Ramos (cell line): Measurements from ENCODE around the gene SGCD.

Source experiments
- in situ Hi-C: fragments of 300-500 bp; cut with MboI; formaldehyde crosslinking; loops from one replicate; pipeline ENCODE4 v1.14.3; 2022; ENCODE audit warnings: low sequenced_read_pairs; ENCODE audit not compliant: unreplicated experiment

SGCD gene

DNA sequence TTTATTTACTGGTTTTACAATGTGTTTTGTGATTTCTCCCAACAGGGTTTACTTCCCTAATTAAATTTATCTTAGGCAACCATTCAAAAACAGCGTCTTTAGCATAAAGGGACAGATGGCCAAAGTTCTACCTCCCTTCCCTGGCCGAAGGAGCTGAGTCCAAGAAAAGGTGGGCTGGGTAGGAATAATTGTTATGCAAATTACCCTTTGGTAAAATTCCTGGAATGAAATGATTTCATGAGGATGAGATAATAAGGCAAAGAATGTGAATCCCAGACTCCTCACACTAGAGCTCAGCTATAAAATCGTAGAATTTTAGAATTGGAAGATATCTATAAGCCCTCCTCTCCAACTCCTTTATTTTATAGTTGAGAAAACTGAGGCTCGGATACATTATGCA, 119.6 kb downstream of the SGCD start:
- in situ Hi-C loops, result no loop called here

DNA sequence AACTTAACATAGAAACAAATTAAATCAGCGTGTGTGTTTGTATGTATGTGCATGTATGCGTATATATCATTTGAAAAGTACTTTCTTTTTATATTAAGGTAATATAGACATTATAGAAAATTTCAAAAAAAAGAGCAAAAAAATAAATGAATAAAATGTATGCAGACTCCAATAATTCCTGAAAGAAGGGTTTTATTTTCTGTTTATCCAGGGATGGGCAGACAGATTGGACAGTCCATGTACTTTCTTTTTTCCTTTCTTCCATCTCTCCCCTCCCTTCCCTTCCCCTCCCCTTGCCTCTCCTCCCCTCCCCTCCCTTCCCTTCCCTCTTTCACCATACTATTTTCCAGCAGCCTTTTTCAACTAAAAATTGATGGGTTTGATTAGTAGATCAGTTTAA, 123.8 kb downstream of the SGCD start:
- in situ Hi-C loops, result no loop called here

DNA sequence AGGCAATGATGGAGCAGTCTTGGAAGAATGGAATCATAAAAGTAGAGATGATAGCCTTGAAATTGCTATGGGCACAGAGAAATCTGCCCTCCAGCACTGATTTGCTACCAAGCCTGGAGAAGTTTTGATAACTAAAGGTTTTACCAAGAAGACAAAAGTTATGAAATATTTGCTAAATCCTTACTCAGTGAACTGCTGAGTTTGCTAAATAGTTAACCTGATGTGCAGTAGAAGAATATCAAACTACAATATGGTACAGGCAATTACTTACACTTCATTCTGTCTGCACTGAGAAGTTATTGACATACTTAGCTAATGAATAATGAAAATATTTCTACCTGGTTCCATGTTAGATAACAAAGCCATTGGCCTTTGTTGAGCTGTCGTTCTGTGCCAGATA, 124.5 kb downstream of the SGCD start:
- in situ Hi-C loops, result no loop called here

DNA sequence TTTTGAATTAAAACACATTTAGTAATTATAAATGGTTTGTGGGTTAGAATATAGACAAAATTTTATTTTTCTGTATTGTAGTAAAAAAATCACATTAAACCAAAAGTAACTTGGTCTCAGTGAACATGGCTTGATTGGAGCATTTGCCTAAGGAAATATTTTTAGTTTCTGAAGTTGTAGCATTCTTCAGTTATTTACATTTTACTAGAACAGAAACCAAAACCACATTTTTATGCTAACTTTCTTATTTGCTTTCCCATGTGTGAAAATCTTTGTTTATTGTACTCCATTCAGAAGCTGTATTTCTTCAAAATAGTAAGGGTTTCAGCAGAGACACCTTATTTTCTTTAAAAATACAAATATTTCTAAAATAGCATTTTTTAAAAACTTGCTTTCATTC, 129.9 kb downstream of the SGCD start:
- in situ Hi-C loops, result no loop called here

DNA sequence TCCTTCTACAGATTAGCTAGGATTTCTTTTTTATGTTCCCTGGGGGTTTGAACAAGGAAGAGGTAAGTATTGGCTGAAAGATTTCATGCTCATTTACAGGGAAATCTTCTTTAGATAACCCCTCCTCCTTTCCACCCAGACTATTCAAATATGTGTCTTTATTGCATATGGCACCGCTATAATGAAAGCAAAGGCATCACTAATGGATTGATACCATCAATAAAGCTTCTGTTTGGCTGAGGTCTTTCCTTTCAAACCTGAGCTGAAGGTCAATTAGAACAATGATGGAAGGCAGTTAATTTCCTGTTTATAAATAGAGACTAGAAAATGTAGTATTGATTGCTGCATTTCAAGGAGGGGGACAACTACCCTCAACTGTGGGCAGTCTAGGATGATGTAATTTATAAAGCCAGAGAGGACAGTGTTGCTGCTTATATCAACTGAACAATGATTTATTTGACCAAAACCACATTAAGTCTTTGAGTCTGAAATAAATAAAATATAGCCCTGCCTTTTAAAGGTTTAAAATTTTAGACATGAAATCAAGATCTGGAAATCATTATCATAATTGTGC, 132.9 kb downstream of the SGCD start:
- in situ Hi-C loops, result no loop called here

- in situ Hi-C loops, result no loop called here
These were observed 133.5 kb downstream of the SGCD start for GRCh38 chr5:156460471-156460870.

- in situ Hi-C loops, result no loop called here
These were observed 139.9 kb downstream of the SGCD start for GRCh38 chr5:156466871-156467270.

GRCh38 chr5:156469636-156470035, 142.7 kb downstream of the SGCD start:
- in situ Hi-C loops, result no loop called here

DNA sequence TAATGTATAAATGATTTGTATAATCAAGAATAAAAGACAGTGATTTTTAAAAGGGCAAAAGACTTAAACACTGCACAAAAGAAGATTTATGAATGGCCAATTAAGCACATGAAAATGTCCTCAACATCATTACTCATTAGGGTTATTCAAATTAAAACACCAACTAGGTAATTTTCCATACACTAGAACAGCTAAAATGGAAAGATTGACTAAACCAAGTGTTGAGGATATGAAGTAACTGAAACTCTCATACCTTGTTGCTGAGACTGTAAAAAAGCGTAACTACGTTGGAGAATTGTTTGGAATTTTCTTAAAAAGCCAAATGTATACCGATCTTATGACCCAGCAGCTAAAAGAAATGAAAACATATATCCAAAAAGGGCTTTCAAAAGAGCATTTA, 144.9 kb downstream of the SGCD start:
- in situ Hi-C loops, result no loop called here

DNA sequence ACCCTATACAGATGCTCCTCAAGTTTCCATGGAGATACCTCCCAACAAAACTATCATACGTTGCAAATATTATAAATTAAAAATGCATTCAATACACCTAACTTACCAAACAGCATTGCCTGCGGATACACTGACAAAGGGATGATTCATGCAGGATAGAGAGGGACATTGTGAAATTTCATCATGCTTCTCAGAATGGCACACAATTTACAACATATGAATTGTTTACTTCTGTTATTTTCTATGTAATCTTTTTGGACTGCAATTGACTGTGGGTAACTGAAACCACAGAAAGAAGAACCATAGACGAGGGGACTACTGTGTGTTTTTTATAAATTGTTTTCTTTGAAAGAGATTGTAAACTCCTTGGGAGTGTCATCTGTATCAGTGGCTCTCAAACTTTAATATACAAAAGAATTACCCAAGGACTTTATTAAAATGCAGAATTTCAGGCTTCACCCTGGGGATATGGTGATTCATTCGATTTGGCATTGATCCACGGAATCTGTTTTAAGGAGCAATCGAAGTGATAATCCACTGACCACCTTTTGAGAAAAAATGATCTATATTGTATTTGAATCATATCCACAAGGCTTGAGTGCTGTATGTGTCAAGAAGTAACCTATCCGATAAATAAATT, 146.4 kb downstream of the SGCD start:
- in situ Hi-C loops, result no loop called here

GRCh38 chr5:156474251-156474650, 147.3 kb downstream of the SGCD start:
- in situ Hi-C loops, result no loop called here

DNA sequence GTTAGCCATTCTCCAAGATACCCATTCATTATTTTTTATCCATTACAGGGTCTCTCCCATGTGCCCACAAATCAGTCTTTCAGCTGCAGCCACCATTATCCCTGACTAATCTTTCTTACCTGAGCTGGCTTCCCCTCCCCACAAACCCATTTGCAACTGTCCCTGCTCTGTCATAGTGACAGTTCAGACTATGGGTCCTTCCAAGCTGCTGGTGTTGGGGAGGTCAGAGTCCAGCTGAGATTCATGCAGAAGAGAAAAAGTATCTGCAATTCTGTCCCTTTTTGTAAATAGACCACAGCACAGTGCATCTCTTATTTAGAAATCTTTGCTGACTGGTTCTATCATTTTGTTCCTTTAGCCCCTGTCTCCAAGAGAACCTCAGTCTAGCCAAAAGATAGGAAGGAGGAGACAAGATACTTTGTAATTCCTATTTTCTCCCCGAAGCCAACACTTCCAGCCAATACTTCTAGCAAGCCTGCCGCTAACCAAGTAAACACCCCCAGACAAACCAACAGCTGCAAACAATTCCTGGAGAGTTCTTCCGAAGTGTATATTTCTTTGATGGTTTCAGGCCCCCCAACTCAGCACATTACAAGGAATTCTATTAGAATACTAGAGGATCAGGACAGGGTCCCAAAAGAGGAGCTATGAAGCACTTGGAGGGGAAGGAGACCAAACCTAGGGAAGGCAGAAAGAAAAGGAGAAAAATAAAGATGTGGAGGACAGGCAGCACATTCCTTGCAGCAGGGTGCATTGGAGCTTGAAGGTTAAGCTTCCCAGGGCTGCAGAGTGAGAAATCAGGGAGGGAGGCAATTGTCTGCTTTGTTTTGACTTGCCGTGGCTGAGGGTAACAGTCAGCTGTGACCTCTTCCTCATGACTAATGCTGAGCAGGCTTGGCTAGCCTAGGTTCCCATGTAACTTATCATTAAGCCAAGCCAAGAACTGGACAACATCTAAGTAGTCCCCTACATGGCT, 148.5 kb downstream of the SGCD start:
- in situ Hi-C loops, result no loop called here

DNA sequence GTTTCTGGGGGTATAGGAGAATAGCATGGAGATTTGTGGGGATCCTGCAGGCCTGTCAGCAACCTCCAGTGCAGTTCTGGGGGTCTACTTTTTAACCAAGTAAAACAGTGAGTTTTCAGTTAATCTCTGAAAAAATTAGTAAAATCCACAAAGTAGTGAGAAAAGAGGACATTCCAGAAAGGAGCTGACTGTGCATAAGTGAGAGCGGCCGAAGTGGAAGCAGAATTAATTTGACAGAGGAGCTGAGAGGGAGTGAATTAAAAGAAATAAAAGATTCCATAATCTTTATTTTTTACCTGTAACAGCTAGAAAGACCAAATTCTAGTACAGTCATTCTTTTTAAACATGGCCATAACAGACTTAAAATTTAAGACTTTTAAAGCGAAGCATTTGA, 149.2 kb downstream of the SGCD start:
- in situ Hi-C loops, result no loop called here

DNA sequence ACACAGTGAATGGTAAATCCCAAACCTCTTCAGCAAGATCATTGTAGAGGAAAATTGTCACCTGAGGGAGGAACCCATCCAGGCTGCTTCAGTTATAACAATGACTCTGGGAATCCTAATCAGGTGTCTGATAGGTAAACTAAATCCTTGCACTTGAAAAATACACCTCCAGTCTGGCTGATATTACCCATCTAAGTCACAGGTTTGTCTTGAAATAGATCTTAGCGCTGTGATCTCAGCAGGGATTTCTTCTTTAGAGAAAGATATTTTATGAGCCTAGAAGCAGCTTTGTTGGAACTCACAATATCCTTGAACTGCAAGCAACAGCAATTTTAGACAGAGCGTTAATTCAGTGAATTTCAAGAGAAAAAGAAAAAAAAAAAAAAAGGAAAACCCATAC, 149.7 kb downstream of the SGCD start:
- in situ Hi-C loops, result no loop called here

GRCh38 chr5:156477196-156477595, 150.2 kb downstream of the SGCD start:
- in situ Hi-C loops, result no loop called here

DNA sequence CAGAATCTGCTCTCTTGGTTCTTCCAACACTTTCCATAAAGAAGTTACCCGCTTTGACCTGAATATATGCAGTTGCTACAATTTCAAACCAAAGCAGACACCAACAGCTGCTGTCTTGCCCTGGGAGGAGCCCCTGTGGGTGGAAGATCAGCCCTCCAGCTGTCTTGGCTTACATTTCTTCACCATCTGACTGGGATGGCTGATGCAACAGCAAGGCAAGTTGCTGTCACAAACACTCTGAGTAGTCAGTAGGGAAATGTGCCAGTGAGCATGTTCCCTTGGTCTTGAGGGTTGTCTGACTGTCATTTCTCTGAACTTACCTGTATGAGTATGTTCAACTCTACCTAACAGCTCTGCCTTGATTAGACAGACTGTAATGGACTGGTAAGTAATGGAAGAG, 152.9 kb downstream of the SGCD start:
- in situ Hi-C loops, result no loop called here

- in situ Hi-C loops, result no loop called here
These were observed 154.8 kb downstream of the SGCD start for GRCh38 chr5:156481741-156482140.

GRCh38 chr5:156482818-156483217, 155.9 kb downstream of the SGCD start:
- in situ Hi-C loops, result no loop called here

- in situ Hi-C loops, result no loop called here
These were observed 159.7 kb downstream of the SGCD start for GRCh38 chr5:156486394-156487238.

- in situ Hi-C loops, result no loop called here
These were observed 164.8 kb downstream of the SGCD start for GRCh38 chr5:156491766-156492165.
